OCI-LY3 (cell line): ENCODE results near the gene TCL1B.

ENCODE experiments used
- H2AFZ ChIP-seq: fragments of 200-600, 300-600 bp; shearing (Covaris generic); 2 replicates; pipeline ENCODE4 v1.6.0; 2014; ENCODE audit warnings: antibody characterized with exemption, low read depth, low read length
- H3K27ac ChIP-seq: fragments of 200-600, 300-600 bp; sonication (generic); 2 replicates; pipeline ENCODE4 v1.5.1; 2014; ENCODE audit warnings: mild to moderate bottlenecking, low read length, moderate library complexity, mixed read lengths
- H3K27me3 ChIP-seq: fragments of 200-600, 300-600 bp; sonication (generic); 2 replicates; pipeline ENCODE4 v1.6.1; 2014; ENCODE audit warnings: low read depth, low read length, mixed read lengths
- H3K36me3 ChIP-seq: fragments of 200-600, 300-600 bp; sonication (generic); replicated peaks from 2 replicates; pipeline ENCODE3; 2014; ENCODE audit warnings: low read depth, low read length, mixed read lengths
- H3K4me1 ChIP-seq: fragments of 300-600, 200-600 bp; sonication (generic); 2 replicates; pipeline ENCODE4 v1.6.1; 2014; ENCODE audit warnings: low read length, mixed read lengths
- H3K4me2 ChIP-seq: fragments of 200-600, 300-600 bp; sonication (generic); 2 replicates; pipeline ENCODE4 v1.6.1; 2014; ENCODE audit warnings: low read length, mixed read lengths
- H3K4me3 ChIP-seq: fragments of 300-600, 200-600 bp; sonication (generic); 2 replicates; pipeline ENCODE4 v1.5.1; 2014; ENCODE audit warnings: antibody characterized with exemption, mild to moderate bottlenecking, low read length, moderate library complexity
- H3K79me2 ChIP-seq: fragments of 300-600, 200-600 bp; shearing (Covaris generic); 2 replicates; pipeline ENCODE4 v1.6.1; 2014; ENCODE audit warnings: mild to moderate bottlenecking, low read length, mixed read lengths
- H3K9ac ChIP-seq: fragments of 300-600, 200-600 bp; shearing (Covaris generic); 2 replicates; pipeline ENCODE4 v1.6.0; 2014; ENCODE audit warnings: mild to moderate bottlenecking, low read length, moderate library complexity
- H3K9me3 ChIP-seq: fragments of 200-600, 300-600 bp; shearing (Covaris generic); 2 replicates; pipeline ENCODE4 v1.6.1; 2014; ENCODE audit warnings: low read length, mixed read lengths; ENCODE audit not compliant: insufficient read depth
- H4K20me1 ChIP-seq: fragments of 200-600, 300-600 bp; sonication (generic); 2 replicates; pipeline ENCODE4 v1.6.1; 2016; ENCODE audit warnings: low read length, mixed read lengths; ENCODE audit not compliant: insufficient read depth
- CTCF ChIP-seq: fragments of 200-600, 300-600 bp; sonication (generic); IDR thresholded peaks from 2 replicates; pipeline ENCODE4 v1.5.1; 2014; ENCODE audit warnings: antibody characterized with exemption, low read length, low read depth
- EZH2phosphoT487 ChIP-seq: fragments of 200-600 bp; shearing (Covaris generic); IDR thresholded peaks from 2 replicates; pipeline ENCODE4 v1.6.1; 2018; ENCODE audit warnings: antibody characterized with exemption, mixed run types, low read depth

The TCL1B gene

GRCh38 chr14:95685978-95686922, at the start of gene TCL1B:
Gene TCL1B (plus strand): TSS chr14:95686426. CDS start chr14:95686468, 42 bp downstream.
- Histone ChIP-seq H3K9ac (no peak within 1 kb of the TSS), H3K36me3 (no peaks in the 10 kb centered on the region), H3K9me3 (no peaks in the 10 kb centered on the region), H3K4me2 (no peak within 1 kb of the TSS), H3K4me3 (no peak within 1 kb of the TSS), H3K4me1 (peaks cover 4% of the 10 kb centered on the region; the same call in 1 of the 2 replicates), H3K27ac (no peak within 1 kb of the TSS), H4K20me1 (no peaks in the 10 kb centered on the region), H3K79me2 (no peaks in the 10 kb centered on the region), H2AFZ (no peak within 1 kb of the TSS), H3K27me3 (peaks cover 8% of the 10 kb centered on the region)
- TF ChIP-seq EZH2phosphoT487 (no peak), CTCF (no peak)

DNA sequence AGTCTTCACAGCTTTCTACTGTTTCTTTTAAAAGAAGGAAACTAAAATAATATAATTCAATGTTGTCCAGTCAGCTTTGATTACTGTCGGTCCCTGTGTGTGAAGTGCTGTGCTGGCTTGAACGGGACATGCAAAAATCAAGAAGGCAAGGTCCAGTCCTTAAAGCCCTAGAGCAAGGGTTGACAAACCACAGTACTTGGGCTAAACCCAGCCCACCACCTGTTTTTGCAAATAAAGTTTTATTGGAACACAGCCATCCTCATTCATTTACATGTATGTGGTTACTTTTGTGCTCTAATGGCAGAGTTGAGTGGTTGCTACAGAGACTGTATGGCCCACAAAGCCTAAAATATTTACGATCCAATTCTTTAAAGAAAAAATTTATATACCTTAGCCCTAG, 41.2 kb upstream of the TCL1B start:
- H3K27ac ChIP-seq, result no peak overlapping the region
- no peak for TF ChIP-seq CTCF
- TF ChIP-seq EZH2phosphoT487, result no peak

GRCh38 chr14:95645389-95645996, 40.7 kb upstream of the TCL1B start:
- Histone ChIP-seq H3K4me1 (no peaks in the 10 kb centered on the region), H3K4me2 (no peak overlapping the region), H4K20me1 (no peaks in the 10 kb centered on the region), H3K9me3 (no peaks in the 10 kb centered on the region), H3K27ac (no peak overlapping the region), H3K79me2 (no peaks in the 10 kb centered on the region), H3K27me3 (0 out of 2 replicates have a peak, but pooled peaks cover 4% of the 10 kb centered on the region), H2AFZ (no peak overlapping the region), H3K36me3 (no peaks in the 10 kb centered on the region), H3K9ac (no peak overlapping the region), H3K4me3 (no peak overlapping the region)
- TF ChIP-seq CTCF, result no peak
- TF ChIP-seq EZH2phosphoT487, result no peak

More for the DNA sequence above, 41.2 kb upstream of the TCL1B start:
- Histone ChIP-seq H3K79me2 (no peaks in the 10 kb centered on the region), H3K9me3 (no peaks in the 10 kb centered on the region), H3K4me1 (no peaks in the 10 kb centered on the region), H3K4me3 (no peak overlapping the region), H4K20me1 (no peaks in the 10 kb centered on the region), H3K27me3 (0 out of 2 replicates have a peak, but pooled peaks cover 4% of the 10 kb centered on the region), H3K36me3 (no peaks in the 10 kb centered on the region), H2AFZ (no peak overlapping the region), H3K9ac (no peak overlapping the region), H3K4me2 (no peak overlapping the region)

DNA sequence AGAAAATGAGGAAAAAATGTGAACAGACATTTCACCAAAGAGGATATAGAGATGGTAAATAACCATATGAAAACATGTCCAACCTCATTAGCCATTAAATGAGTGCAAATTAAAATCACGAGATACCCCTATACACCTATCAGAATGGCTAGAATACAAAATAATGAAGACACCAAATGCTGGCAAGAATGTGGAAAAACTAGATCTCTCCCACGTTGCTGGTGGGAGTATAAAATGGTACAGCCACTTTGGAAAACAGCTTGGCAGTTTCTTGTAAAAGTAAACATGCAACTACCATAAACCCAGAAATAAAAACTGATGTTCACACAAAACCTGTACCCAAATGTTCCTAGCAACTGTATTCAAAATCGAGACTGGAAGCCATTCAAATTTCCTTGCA, 38.3 kb upstream of the TCL1B start:
- Histone ChIP-seq H2AFZ (no peak overlapping the region), H3K4me1 (no peaks in the 10 kb centered on the region), H3K27me3 (0 out of 2 replicates have a peak, but pooled peaks cover 3% of the 10 kb centered on the region), H3K27ac (no peak overlapping the region), H3K36me3 (no peaks in the 10 kb centered on the region), H3K9ac (no peak overlapping the region), H4K20me1 (no peaks in the 10 kb centered on the region), H3K4me3 (no peak overlapping the region), H3K4me2 (no peak overlapping the region), H3K79me2 (no peaks in the 10 kb centered on the region), H3K9me3 (no peaks in the 10 kb centered on the region)
- TF ChIP-seq EZH2phosphoT487 (no peak), CTCF (no peak)
